GM21723 (cell line): Measurements from ENCODE around the gene CFAP97.
A peak's percentile ranks its signal among the peaks of the same experiment; 100 is the strongest.
"Not testable (repeated sequence)": the region's sequence is repeated elsewhere in the genome, so short reads cannot be mapped to it uniquely, and the experiment has no call there.

Source experiments
- ATAC-seq: cut with Tn5 transposase; IDR thresholded peaks from one replicate; pipeline ENCODE4 v1.9.1; 2021; ENCODE audit warnings: mild to moderate bottlenecking, moderate library complexity; ENCODE audit not compliant: unreplicated experiment

The CFAP97 gene

DNA sequence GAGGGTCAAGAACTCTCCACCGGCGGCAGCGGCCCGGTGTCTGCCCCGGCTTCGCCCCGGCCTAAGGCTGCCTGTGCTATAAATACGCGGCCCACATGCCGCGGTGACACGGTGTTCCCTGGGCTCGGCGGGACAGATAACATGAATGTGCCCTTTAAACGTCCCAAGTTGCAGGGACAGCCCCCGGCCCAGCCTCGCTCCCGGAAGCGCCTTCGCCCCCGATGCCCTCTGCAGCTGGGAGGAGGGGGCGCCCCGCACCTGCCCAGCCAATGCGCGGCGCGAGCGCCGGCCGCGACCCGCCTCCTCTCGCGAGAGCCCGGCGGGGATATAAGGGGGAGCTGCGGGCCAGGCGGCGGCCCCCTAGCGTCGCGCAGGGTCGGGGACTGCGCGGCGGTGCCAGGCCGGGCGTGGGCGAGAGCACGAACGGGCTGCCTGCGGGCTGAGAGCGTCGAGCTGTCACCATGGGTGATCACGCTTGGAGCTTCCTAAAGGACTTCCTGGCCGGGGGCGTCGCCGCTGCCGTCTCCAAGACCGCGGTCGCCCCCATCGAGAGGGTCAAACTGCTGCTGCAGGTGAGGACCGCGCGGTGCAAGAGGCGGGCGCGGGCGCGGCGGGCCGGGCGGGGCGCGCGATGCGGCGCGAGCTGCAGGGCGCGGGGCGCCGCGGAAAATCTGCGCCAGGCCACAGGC, 60.7 kb downstream of the CFAP97 start, which contains the start of gene SLC25A4:
Gene SLC25A4, plus strand, starts transcription at position 355 of the 689 bp plus-strand sequence. Its CDS starts 107 bp downstream, at position 462.
- ATAC-seq, result peak; percentile 97

DNA sequence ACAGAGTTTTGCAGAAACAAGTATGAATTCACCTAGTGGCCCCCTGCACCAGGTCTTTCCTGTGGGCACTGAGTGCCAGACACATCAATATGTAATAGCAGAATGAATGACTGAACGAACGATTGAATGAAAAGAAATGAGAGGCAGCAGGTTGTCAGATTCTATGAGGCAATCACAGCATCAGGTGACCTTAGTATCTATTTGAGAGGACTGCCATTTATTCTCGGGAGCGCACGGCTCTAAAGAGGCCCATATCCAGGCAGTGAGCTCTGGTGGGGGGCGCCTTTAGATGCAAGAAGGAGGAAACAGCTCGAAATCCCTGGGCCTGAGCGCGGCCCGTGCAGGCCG, 61.3 kb downstream of the CFAP97 start:
- ATAC-seq, result no peak

DNA sequence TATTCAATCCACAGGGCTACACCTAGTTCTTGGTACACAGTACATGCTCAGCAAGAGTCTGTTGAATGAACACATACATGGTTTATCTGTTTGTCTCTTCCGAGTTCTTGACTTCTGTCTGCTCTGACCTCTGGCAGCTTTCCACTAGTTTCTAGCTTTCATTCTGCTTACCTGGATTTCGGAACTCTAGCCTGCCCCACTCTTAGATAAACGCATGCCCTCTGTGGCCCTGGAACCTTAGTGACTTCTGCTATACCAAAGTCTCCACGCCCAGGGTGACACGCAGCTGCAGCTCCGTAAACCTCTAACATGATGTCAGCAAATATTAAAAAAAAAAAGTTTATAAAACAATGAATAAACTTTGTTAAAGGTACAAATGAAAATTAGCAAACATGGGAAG, 62.0 kb downstream of the CFAP97 start:
- ATAC-seq, result no peak

DNA sequence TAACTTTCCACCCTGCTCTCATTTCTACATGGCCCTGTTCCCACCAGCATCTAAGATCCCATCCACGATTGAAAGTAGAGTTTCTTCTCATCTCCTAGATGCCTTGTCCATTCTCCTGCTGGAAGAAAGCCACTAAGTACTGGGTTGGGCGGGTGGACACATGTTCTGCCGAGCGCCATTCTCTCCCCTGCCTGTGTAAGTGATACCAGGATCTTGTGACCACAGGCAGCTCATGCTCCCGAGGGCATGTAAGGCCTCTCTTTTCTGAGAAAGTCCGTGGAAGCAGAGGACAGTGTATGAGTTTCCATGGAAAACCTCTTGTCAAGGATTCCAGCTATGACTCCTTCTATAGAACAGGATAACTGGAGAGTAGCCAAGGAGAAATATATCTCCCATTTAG, 64.1 kb downstream of the CFAP97 start:
- no peak for ATAC-seq

DNA sequence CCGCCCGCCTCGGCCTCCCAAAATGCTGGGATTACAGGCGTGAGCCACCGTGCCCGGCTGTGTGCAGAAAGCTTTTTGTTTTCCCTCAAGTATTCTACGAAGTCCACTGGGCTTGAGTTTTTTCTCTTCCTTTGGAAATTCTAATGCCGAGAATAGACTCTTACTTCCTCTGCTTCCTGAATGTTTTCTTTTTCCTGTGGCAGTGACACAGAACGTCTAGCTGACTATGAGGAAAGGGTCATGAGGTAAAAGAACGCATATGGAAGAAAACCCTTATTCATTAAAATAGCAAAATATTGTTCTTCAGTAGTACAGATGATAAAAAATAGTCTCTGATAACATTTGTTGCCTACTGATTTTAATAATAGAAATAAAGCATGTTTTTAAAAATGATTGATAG, 65.6 kb downstream of the CFAP97 start:
- no peak for ATAC-seq

DNA sequence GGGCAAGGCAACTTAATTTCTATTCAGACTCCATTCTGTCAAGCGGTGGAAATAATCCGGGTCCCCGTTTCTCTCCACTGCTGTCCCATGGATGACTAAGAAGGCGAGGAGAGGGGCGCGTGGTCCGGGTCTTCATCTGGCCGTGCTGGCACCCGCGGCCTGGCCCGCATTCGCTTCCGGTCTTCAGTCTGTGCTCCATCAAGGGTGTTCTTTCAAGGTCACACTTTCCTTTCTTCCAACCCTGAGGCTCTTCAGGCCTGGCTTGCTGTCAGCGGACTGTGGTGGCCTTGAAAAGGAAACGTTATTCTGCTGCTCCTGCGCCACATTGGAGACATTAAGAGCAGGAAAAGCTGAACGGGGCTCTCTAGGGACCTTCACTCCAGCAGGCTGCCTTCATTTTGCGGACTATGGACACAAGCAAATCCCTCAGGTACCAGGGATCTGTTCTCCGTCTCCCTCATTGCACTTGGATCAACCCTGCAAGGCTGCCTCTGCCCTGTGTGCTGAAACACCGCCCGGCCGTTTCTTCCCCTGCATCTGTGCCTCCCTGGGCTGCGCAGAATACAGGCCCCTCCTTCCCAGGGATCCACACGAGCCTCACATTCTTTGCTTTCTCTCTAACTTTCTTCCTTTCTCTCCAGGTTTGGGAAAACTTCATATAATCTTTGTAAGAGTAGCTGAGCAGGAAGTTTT, 66.4 kb downstream of the CFAP97 start:
- ATAC-seq, result no peak

DNA sequence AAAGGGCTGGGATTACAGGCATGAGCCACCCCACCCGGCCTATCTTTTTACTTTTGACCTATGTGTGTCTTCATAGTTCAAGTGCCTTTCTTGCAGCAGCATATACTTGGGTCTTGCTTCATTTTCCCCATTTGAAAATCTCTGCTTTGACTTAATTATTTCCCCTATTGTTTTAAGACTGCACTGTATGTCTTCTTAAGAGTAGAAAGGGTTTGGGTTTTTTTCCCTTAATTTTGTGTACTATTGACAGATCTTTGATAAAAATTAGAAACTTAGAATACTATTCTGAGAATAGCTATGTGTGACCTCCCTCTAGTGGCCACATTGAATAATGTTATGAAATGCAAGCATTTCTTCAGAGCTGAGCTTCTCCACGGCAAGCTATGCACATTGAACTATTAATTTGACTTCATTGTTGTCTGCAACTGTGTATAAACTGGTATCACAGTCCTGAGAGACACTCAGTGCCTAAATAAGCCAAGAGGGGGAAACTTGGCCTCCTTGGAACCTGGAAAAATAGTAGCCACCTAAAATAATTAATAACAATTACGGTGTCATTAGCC, 69.4 kb downstream of the CFAP97 start:
- ATAC-seq, result peak; percentile 75

DNA sequence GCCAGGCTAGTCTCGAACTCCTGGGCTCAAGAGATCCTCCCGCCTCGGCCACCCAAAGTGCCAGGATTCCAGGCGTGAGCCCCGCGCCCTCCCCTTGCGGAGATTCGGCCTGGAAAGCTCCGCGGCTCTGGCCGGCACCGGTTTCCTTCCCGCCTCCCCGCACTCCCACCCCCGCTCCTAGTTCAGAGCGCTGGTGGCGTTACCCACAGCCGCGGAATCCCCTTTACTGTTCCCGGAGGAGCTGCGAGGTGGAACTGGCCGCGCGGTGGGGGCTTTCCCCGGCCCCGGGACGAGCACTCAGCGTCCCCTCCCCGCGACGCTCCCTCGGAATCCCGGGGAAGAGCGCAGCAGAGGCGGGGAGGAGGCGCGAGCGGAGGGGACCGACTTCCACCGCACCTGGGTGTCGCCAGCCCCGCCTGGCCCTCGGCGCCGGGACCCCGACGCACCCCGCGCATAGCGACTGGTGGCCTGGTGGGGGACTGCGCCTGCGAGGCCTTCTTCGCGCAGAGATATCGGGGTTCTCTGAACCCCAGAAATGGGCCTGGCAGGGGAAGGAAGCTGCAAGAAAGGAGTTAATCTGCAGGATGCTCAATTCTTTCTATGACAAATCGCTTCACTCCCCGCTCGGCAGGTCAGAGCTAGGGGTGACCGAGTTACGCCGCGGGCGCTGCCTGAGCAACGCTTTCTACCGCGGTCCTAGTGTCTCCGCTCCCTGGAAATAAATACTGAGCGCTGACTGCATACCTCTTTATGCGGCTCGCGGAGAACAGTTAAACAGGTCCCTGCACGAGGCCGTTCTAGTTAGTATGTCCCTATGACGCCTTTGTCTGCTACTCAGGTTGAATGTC, 75.3 kb downstream of the CFAP97 start:
- no peak for ATAC-seq

DNA sequence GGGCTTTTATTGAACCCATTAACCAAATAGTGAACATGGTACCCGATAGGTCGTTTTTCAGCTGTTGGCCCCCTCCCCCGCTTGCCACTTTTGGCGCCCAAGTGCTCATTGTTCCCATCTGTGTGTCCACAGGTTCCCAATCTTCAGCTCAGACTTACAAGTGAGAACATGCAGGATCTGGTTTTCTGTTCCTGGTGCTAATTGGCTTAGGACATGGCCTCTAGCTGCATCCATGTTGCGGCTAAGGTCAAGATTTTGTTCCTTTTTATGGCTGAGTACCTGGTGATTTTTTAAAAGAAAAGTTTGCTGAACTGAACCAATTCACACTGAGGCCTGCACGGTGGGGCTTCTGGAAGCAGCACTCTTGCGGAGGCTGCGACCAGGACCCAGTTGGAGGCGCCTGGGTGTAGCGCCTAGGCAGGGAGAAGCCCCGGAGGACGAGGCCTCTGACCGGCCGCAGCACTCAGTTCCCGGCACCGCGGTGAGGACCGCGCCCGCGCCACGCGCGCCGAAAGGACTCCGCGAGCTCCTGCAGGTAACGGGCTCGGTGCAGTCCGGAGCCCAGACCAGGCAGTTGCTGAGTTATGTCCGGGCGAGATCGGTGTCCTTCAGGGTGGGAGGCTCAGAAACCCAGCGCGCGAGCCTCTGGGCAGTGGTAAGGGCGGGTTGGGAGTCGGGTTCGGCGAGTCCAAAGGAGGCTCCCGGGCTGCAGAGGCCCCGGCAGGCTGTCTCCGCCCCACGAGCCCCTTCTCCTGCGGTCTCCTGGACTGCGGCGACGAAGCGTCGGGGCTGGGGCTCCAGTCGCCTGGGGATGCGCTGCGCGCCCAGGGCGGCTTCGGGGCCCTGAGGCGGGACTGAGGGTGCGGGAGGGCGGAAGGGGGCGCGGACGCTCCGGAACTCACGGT, 76.5 kb downstream of the CFAP97 start:
- no peak for ATAC-seq

DNA sequence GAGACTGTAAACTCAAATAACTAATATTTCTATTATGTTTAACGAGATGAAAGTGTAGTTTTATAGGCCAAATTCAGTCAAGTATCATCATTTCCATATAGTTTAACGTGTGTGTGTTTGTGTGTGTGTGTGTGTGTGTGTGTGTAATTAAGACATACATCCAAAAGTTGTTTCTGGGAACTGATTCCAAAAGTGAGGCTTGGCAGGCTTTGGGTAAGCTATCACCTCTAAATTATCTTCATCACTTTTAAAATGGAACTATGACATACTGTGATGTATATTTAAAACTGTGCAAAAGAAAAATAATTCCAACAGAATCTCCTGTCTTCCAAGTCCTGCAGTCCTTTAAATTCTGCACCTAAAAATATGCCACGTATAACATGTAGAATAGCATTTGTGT, 79.8 kb downstream of the CFAP97 start:
- no peak for ATAC-seq

DNA sequence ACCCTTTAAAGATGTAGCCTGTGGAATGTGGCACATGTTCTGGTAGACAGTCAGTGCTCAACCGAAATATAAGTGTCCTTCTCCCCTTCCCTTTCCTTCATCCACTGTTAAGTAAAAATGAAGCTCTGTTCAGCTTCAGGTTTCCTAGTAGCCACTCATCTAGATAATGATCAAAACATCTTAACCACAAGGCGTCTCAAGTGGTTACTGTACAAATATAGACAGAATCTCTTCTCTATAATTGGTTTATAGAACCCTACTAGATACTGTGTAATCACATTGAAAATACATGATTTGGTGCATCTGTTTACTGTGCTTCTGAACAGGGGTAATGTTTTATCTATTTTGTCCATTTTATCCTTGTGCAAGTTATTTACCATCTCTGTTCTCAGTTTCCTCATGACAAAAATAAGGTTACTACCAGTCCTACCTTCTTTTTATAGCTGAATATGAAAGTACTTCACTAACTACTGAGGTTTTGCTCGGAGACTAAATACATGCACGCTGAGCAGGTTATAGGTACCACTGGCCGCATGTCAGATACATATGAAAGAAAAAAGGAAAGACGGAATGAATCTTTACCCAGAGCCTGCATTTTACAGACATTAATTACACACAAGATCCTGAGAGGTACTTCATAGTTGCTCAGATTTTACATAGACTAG, 81.0 kb downstream of the CFAP97 start:
- peak; percentile 64 for ATAC-seq

DNA sequence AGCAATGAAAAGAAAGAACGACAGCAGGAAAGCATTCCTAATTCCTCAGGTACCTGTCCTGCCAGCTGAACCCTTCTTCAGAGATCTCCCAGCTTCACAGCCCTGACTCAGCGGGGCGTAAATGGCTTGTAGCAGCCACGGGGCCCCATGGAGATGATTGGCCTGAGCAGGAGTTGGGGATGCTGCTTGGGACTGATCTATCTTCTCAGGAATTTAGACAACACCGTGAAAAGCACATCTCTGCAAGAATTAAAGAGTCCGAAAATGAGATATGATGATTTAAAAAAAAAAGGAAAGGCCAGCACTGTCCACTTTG, 83.2 kb downstream of the CFAP97 start:
- no peak for ATAC-seq

DNA sequence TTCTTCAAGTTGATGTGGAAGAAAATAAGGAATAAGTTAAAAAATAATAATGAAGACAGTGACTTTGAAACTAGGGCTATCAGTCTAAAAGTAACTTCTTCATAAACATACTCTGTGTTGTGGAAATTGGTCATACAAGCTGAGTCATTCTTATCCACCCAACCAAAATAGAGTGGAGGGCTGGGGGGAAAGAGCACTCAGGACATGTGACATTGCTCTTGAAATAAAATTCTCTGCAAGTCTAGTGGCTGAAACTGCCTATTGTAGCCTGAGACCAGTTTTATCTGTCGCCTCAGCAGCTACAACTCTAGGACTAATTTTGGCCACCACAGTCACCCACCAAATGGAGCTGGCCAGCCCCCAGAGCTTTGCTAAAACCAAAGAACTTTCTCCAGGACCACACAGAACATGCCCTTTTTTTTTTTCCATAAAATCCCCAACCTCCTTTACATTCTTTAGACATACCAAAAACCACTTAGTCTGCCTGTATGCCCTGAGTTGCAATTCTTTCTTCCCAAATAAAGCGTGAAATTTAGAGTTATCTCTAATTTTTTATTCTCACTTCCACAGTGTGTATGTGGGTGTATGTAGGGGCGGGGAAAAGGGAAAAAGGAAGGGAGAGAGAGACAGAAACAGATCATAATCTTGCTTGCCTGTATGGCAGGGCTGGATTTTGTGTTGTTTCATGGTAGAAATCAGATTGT, 83.7 kb downstream of the CFAP97 start:
- no peak for ATAC-seq

DNA sequence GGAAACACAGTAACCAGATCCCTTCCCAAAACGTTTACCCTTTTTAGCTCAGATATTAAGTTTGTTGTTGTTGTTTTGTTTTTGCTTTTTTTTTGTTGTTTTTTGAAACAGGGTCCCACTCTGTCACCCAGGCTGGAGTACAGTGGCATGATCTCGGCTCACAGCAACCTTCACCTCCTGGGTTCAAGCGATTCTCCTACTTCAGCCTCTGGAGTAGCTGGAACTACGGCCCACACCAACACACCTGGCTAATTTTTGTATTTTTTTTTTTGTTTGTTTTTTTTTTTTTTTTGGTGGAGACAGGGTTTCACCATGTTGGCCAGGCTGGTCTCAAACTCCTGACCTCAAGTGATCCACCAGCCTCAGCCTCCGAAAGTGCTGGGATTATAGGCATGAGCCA, 84.3 kb downstream of the CFAP97 start:
- not testable (repeated sequence) for ATAC-seq

DNA sequence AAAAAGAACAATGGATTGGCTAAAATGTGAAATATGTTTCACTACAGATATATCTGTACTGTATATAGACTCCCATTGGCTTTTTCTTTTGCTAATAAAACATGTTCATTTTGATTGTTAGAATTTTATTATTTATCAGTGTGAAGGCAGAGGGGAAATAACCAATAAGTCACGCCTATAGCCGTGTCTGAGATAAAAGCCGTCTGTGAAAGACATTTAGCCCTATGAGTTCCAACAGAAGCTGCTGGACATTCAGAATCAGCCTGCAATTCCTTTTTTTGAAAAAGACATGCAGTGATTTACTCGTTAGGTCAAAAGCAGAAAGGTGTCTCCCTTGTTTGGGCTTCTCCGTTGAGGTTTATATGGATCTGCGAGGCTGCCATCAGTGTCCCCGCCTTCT, 84.9 kb downstream of the CFAP97 start:
- ATAC-seq, result no peak

DNA sequence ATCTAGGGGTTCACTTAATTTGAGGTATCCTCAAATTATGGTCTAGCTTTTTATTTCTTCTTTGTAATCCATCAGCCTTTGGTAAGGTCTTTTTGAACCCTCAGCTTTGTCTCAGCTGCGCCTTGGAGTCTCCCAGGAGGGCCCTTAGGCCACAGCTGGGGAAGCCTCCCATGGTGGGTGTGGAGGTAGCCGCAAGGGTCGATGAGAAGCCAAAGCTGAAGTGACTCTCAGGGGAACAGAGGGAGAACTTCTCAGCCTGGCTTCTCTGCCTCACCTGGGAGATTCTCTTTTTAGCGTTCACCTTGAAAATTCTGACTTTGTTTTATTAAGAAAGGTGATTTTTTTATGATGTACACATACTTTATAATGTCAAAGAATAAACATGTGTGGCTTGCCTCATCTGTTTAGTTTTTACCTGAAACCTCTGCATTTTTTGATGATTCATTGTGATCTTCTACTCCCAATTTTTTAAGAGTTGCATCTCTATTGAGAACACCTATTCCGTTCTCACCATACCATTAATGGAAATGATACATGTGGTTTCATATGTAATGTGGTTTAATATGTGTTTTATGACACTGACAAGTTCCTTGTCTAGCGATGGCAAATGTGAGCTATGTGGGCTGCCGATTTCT, 86.4 kb downstream of the CFAP97 start:
- ATAC-seq, result no peak

DNA sequence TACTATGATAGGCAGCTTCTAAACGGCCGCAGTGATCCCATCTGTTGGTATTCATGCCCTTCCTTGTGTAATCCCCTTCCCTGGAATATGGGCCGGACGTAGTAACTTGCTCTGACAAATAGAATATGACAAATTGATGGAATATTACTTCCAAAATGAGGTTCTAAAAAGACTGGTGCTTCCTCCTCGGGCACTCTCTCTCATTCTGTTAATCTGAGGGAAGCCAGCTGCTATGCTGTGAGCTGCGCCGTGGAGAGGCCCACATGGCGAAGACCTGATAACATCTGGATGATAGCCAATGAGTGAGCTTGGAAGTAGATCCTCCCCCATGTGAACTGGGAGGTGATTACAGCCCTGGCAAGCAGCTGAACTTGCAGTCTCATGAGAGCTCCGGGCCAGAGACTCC, 88.0 kb downstream of the CFAP97 start:
- no peak for ATAC-seq

DNA sequence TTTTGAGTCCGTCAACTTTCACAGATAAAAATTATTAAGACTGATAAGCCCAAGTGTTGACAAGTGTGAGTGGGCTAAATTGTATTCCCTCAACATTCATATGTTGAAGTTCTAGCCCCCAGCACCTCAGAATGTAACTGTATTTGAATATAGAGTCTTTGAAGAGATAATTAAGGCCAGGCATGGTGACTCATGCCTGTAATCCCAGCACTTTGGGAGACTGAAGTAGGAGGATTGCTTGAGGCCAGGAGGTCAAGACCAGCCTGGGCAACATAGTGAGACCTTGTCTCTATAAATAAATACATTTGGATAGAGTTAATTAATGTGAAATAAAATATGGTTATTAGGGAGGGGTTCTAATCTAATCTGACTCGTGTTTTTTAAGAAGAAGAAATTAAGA, 90.5 kb downstream of the CFAP97 start:
- no peak for ATAC-seq

DNA sequence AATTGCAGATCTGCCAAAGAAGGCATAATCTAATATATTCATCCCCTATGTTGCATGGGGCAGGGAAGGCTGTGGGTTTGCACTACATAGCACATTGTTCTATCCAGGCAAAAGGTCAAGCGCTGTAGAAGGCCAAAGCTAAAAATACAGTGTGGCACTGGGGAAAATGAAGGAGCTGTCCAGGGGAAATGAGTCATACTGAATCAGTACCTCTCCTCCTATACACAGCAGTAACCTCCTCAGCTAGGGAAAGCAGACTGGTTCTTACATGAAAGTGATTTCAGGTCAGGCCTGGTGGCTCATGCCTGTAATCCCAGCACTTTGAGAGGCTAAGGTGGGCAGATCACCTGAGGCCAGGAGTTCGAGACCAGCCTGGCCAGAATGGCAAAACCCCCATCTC, 91.7 kb downstream of the CFAP97 start:
- no peak for ATAC-seq
